SK-N-SH (cell line): ENCODE data around the gene RGS7.

Experiments
- JUND ChIP-seq: IDR thresholded peaks from 2 replicates; pipeline ENCODE4 v1.4.0; 2012
- POLR2AphosphoS5 ChIP-seq: IDR thresholded peaks from 2 replicates; pipeline ENCODE4 v1.6.1; 2012; ENCODE audit warnings: low read depth, low read length
- TF ChIP-seq, protein P1 (sequence below): IDR thresholded peaks from 2 replicates; pipeline ENCODE4 v1.4.0; 2012; ENCODE audit warnings: low read depth, borderline replicate concordance
- TF ChIP-seq, protein P2 (sequence below): fragments of 200-600 bp; sonication (generic); IDR thresholded peaks from 2 replicates; pipeline ENCODE4 v1.6.1; 2017; ENCODE audit warnings: antibody characterized with exemption, mild to moderate bottlenecking, moderate library complexity

DNA sequence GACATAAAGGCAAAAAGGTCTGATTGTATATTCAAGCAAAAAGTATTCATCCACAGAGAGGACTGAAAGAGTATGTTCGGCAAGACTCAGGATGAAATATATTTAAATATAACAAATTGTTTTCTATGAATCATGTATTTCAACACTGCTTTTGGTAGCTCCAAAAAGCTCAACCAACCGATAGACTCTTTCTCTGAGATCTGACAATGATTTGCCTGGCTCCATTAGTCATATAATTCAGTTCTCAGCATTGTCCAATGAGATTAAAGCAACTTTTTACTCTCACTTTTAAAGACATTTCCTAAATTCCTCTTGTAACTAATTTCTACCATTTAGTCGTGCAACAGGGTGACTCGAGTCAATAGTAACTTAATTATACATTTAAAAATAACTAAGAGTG is 426.0 kb downstream of the RGS7 start:
- TF ChIP-seq, protein P1, sequence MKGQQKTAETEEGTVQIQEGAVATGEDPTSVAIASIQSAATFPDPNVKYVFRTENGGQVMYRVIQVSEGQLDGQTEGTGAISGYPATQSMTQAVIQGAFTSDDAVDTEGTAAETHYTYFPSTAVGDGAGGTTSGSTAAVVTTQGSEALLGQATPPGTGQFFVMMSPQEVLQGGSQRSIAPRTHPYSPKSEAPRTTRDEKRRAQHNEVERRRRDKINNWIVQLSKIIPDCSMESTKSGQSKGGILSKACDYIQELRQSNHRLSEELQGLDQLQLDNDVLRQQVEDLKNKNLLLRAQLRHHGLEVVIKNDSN: no peak
- TF ChIP-seq POLR2AphosphoS5 (no peak), JUND (no peak)
- TF ChIP-seq, protein P2, sequence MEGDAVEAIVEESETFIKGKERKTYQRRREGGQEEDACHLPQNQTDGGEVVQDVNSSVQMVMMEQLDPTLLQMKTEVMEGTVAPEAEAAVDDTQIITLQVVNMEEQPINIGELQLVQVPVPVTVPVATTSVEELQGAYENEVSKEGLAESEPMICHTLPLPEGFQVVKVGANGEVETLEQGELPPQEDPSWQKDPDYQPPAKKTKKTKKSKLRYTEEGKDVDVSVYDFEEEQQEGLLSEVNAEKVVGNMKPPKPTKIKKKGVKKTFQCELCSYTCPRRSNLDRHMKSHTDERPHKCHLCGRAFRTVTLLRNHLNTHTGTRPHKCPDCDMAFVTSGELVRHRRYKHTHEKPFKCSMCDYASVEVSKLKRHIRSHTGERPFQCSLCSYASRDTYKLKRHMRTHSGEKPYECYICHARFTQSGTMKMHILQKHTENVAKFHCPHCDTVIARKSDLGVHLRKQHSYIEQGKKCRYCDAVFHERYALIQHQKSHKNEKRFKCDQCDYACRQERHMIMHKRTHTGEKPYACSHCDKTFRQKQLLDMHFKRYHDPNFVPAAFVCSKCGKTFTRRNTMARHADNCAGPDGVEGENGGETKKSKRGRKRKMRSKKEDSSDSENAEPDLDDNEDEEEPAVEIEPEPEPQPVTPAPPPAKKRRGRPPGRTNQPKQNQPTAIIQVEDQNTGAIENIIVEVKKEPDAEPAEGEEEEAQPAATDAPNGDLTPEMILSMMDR: no peak
